T-helper 17 cell (primary cell): ENCODE measurements around the gene LRRC26. TPM values are rescaled to one million over a fixed set of nuclear protein-coding genes. Genes with fewer than 3 reads are reported as not detected.

Experiments
- ATAC-seq: fragments of 150-1000 bp; cut with Tn5 transposase; 2 replicates; pipeline ENCODE4 v1.10.0; 2021; ENCODE audit warnings: mild to moderate bottlenecking, moderate library complexity
- DNase-seq, 3 donors: peaks; one replicate each; pipeline versions ENCODE4 v3.0.0 to v3.0.0-alpha.2; 2020 to 2021
- H3K9me3 ChIP-seq: one replicate; pipeline ENCODE4 v1.7.0; 2013; ENCODE audit warnings: low read length, mild to moderate bottlenecking; ENCODE audit not compliant: control insufficient read depth, poor library complexity, severe bottlenecking
- H3K27ac Mint-ChIP-seq: one replicate; pipeline ENCODE4 v1.8.0; 2022; ENCODE audit warnings: mild to moderate bottlenecking, moderate library complexity, mixed read lengths
- H3K27me3 Mint-ChIP-seq: one replicate; pipeline ENCODE4 v1.8.0; 2022; ENCODE audit warnings: mixed read lengths
- H3K36me3 Mint-ChIP-seq: one replicate; pipeline ENCODE4 v1.8.0; 2022; ENCODE audit warnings: low read depth, mixed read lengths
- H3K4me1 Mint-ChIP-seq: one replicate; pipeline ENCODE4 v1.8.0; 2022; ENCODE audit warnings: mild to moderate bottlenecking, mixed read lengths
- H3K4me3 Mint-ChIP-seq: one replicate; pipeline ENCODE4 v1.8.0; 2022; ENCODE audit warnings: mild to moderate bottlenecking, moderate library complexity, mixed read lengths
- total RNA-seq, 4 donors: library from RNA in 2 of 4; stranded (reverse) in 2 of 4; gene quantifications; one replicate each; pipeline ENCODE4 v1.2.3 and lab custom pipeline; 2022 to 2026

The LRRC26 gene
- total RNA-seq, 2 donors from 2014 or later: not detected

GRCh38 chr9:137156567-137157375 is 13.1 kb downstream of the LRRC26 start:
- peaks cover 44% of the 10 kb centered on the region for H3K27me3 Mint-ChIP-seq
- H3K27ac Mint-ChIP-seq: no peak overlapping the region
- DNase-seq: peak; percentile 32 to 53 (median 46)

GRCh38 chr9:137152844-137153405 is 16.9 kb downstream of the LRRC26 start:
- Mint-ChIP-seq H3K4me3 (no peak overlapping the region), H3K27me3 (peaks cover 22% of the 10 kb centered on the region), H3K36me3 (no peaks in the 10 kb centered on the region), H3K4me1 (peaks cover 4% of the 10 kb centered on the region), H3K27ac (no peak overlapping the region)
- H3K9me3 ChIP-seq: no peaks in the 10 kb centered on the region
- DNase-seq (no peak), ATAC-seq (no peak)

More at GRCh38 chr9:137156567-137157375, 13.1 kb downstream of the LRRC26 start:
- H3K9me3 ChIP-seq: no peaks in the 10 kb centered on the region
- H3K4me3 Mint-ChIP-seq: peak overlapping the region; percentile 64
- peak; percentile 79 for ATAC-seq
- peaks cover 15% of the 10 kb centered on the region for H3K4me1 Mint-ChIP-seq
- H3K36me3 Mint-ChIP-seq: peaks cover 2% of the 10 kb centered on the region

GRCh38 chr9:137150617-137151457 is 19.0 kb downstream of the LRRC26 start:
- H3K27ac Mint-ChIP-seq: peak overlapping the region; percentile 67
- H3K4me3 Mint-ChIP-seq: no peak overlapping the region
- H3K9me3 ChIP-seq: no peaks in the 10 kb centered on the region
- H3K27me3 Mint-ChIP-seq: peaks cover 19% of the 10 kb centered on the region
- H3K36me3 Mint-ChIP-seq: no peaks in the 10 kb centered on the region
- ATAC-seq (peak; percentile 37), DNase-seq (no peak)
- H3K4me1 Mint-ChIP-seq: no peaks in the 10 kb centered on the region

GRCh38 chr9:137149942-137150616 is 19.8 kb downstream of the LRRC26 start:
- peaks cover 11% of the 10 kb centered on the region for H3K27me3 Mint-ChIP-seq
- H3K27ac Mint-ChIP-seq: no peak overlapping the region
- no peak overlapping the region for H3K4me3 Mint-ChIP-seq
- H3K4me1 Mint-ChIP-seq: no peaks in the 10 kb centered on the region
- no peaks in the 10 kb centered on the region for H3K36me3 Mint-ChIP-seq
- H3K9me3 ChIP-seq: no peaks in the 10 kb centered on the region
- ATAC-seq: no peak
- DNase-seq: no peak

GRCh38 chr9:137149363-137149762 is 20.5 kb downstream of the LRRC26 start:
- DNase-seq: no peak
- H3K4me1 Mint-ChIP-seq: no peaks in the 10 kb centered on the region
- peaks cover 5% of the 10 kb centered on the region for H3K27me3 Mint-ChIP-seq
- no peak overlapping the region for H3K4me3 Mint-ChIP-seq
- no peak for ATAC-seq
- no peaks in the 10 kb centered on the region for H3K36me3 Mint-ChIP-seq
- H3K27ac Mint-ChIP-seq: no peak overlapping the region
- no peaks in the 10 kb centered on the region for H3K9me3 ChIP-seq

GRCh38 chr9:137148661-137149060 is 21.2 kb downstream of the LRRC26 start:
- Mint-ChIP-seq H3K4me3 (no peak overlapping the region), H3K27ac (no peak overlapping the region), H3K4me1 (no peaks in the 10 kb centered on the region), H3K27me3 (peaks cover 11% of the 10 kb centered on the region), H3K36me3 (no peaks in the 10 kb centered on the region)
- no peaks in the 10 kb centered on the region for H3K9me3 ChIP-seq
- DNase-seq (no peak), ATAC-seq (no peak)

GRCh38 chr9:137148242-137148641 is 21.6 kb downstream of the LRRC26 start:
- no peak overlapping the region for H3K4me3 Mint-ChIP-seq
- no peak overlapping the region for H3K27ac Mint-ChIP-seq
- no peaks in the 10 kb centered on the region for H3K36me3 Mint-ChIP-seq
- no peaks in the 10 kb centered on the region for H3K4me1 Mint-ChIP-seq
- H3K27me3 Mint-ChIP-seq: peaks cover 15% of the 10 kb centered on the region
- DNase-seq (no peak), ATAC-seq (no peak)
- no peaks in the 10 kb centered on the region for H3K9me3 ChIP-seq

GRCh38 chr9:137147793-137148160 is 22.1 kb downstream of the LRRC26 start:
- no peak for DNase-seq

GRCh38 chr9:137147091-137147792 is 22.6 kb downstream of the LRRC26 start:
- Mint-ChIP-seq H3K27me3 (peaks cover 22% of the 10 kb centered on the region), H3K27ac (no peak overlapping the region), H3K36me3 (peaks cover 2% of the 10 kb centered on the region), H3K4me3 (no peak overlapping the region), H3K4me1 (peaks cover 2% of the 10 kb centered on the region)
- no peak for ATAC-seq
- H3K9me3 ChIP-seq: no peaks in the 10 kb centered on the region
- DNase-seq: no peak

More at GRCh38 chr9:137147793-137148160, 22.1 kb downstream of the LRRC26 start:
- peaks cover 17% of the 10 kb centered on the region for H3K27me3 Mint-ChIP-seq
- no peaks in the 10 kb centered on the region for H3K4me1 Mint-ChIP-seq
- H3K9me3 ChIP-seq: no peaks in the 10 kb centered on the region
- H3K27ac Mint-ChIP-seq: no peak overlapping the region
- H3K36me3 Mint-ChIP-seq: no peaks in the 10 kb centered on the region
- H3K4me3 Mint-ChIP-seq: no peak overlapping the region
- no peak for ATAC-seq

GRCh38 chr9:137146527-137146918 is 23.3 kb downstream of the LRRC26 start:
- no peak overlapping the region for H3K27ac Mint-ChIP-seq
- H3K9me3 ChIP-seq: no peaks in the 10 kb centered on the region
- H3K27me3 Mint-ChIP-seq: peaks cover 29% of the 10 kb centered on the region
- no peak for ATAC-seq
- peaks cover 4% of the 10 kb centered on the region for H3K4me1 Mint-ChIP-seq
- peaks cover 6% of the 10 kb centered on the region for H3K36me3 Mint-ChIP-seq
- H3K4me3 Mint-ChIP-seq: no peak overlapping the region
- no peak for DNase-seq

GRCh38 chr9:137145731-137146526 is 23.9 kb downstream of the LRRC26 start:
- peaks cover 4% of the 10 kb centered on the region for H3K4me1 Mint-ChIP-seq
- DNase-seq (no peak), ATAC-seq (no peak)
- H3K4me3 Mint-ChIP-seq: no peak overlapping the region
- peaks cover 31% of the 10 kb centered on the region for H3K27me3 Mint-ChIP-seq
- H3K36me3 Mint-ChIP-seq: peaks cover 6% of the 10 kb centered on the region
- H3K9me3 ChIP-seq: no peaks in the 10 kb centered on the region
- no peak overlapping the region for H3K27ac Mint-ChIP-seq

GRCh38 chr9:137143459-137143858 is 26.4 kb downstream of the LRRC26 start:
- H3K27me3 Mint-ChIP-seq: peaks cover 47% of the 10 kb centered on the region
- H3K4me1 Mint-ChIP-seq: peaks cover 4% of the 10 kb centered on the region
- DNase-seq (no peak), ATAC-seq (no peak)
- no peak overlapping the region for H3K4me3 Mint-ChIP-seq
- no peaks in the 10 kb centered on the region for H3K9me3 ChIP-seq
- no peak overlapping the region for H3K27ac Mint-ChIP-seq
- peaks cover 6% of the 10 kb centered on the region for H3K36me3 Mint-ChIP-seq
